HG03175 (cell line): ENCODE results near the gene NKPD1.
"Not testable (repeated sequence)": the region's sequence is repeated elsewhere in the genome, so short reads cannot be mapped to it uniquely, and the experiment has no call there.

Source experiments
- ATAC-seq: cut with Tn5 transposase; IDR thresholded peaks from one replicate; pipeline ENCODE4 v1.9.1; 2021; ENCODE audit warnings: mild to moderate bottlenecking, moderate library complexity; ENCODE audit not compliant: unreplicated experiment

NKPD1 gene

DNA sequence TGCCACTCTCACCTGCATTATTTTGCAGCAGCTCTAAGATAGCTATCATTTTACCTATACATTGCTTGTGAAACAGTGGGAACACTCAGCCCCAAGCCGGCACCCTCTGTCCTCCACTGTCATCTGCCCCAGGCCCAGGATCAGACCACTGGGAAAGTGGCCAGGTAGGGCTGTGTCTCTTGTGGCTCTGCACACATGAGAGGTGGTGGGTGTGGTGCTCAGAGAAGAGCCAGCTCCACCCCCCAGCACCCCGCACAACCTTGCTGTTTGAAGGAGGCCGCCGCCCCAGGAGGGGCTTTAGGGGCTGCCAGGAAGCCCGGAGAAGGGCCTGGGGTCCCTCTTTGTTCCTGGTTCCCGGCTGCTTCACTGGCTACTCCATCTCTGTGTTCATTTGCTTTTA lies 41.2 kb downstream of the NKPD1 start:
- ATAC-seq: no peak

DNA sequence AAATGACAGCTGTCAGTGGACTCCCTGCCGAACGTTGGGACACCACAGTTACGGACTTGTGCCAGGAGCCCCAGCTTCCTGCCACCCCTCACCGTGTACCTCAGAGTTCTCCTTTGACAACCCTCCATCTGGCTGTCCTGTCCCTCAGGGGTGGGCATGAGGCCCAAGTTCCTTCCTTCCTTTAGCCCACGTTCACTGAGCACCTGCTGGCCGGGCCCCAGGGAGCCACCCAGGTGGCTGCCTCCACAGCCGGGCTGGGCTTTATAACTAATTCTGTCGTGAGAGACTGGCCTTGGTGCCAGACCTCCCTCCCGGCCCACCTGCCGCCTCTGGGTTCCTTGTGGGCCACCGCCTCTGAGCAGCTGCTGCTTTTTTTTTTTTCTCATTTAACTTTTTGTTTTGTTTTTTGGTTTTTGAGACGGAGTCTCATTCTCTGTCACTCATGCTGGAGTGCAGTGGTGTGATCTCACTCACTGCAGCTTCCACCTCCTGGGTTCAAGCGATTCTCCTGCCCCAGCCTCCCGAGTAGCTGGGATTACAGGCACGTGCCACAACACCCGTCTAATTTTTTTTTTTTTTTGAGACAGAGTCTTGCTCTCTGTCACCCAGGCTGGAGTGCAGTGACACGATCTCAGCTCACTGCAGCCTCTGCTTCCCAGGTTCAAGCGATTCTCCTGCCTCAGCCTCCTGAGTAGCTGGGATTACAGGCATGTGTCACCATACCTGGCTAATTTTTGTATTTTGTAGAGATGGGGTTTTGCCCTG lies 42.0 kb downstream of the NKPD1 start:
- ATAC-seq: not testable (repeated sequence)

GRCh38 chr19:45118106-45118505 lies 42.7 kb downstream of the NKPD1 start:
- ATAC-seq: no peak

GRCh38 chr19:45117671-45118070 lies 43.1 kb downstream of the NKPD1 start:
- no peak for ATAC-seq

DNA sequence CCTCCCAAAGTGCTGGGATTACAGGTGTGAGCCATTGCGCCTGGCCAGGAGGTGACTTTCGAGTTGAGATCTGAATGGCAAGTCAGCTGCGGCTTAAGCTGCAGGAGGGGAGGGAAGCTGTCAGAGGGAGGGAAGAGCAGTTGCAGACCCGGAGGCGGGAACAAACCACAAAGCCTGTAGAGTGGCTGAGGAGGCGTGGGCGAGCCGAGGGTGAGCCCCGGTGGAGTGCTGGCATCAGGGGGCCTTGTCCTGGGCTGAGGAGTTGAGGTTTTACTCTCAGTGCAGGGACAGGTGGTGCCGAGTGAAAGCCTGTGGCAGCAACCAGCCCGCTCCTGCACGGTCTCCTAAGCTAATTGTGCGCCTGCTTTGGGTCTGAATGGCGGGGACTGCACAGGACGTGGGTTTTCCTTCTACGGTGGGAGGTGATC lies 43.6 kb downstream of the NKPD1 start:
- ATAC-seq: no peak

DNA sequence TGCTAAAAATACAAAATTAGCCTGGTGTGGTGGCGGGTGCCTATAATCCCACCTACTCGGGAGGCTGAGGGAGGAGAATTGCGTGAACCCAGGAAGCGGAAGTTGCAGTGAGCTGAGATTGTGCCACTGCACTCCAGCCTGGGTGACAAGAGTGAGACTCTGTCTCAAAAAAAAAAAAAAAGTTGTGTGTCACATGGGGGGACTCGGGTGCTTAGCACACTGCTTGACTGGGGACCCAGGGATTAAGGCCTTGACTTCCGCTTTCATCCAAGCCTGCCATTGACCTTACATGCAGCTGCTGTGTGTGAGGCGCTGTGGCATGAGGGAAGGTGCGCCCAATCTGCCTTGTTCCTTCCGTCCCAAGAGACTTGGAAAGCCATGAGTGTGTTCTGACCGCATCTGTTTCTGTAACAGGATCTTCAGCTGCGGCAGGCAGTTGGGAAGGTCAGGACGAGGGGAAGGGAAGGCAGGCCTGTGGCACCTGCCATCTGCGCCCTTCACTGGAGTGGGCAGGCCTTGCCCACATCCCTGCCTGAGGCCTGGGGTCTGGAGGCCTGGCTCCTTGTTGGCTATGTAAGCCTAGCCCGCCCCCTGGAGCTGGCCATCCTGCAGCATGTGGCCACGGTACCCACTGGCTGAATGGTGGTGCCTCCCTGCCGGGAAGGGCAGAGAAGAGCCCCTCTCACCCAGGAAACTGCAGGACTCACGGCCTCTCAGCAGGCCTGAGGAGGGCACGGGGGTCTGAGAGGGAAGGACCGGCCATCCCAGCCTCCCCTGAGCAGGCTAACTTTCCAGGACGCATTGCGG lies 44.8 kb downstream of the NKPD1 start:
- no peak for ATAC-seq

- no peak for ATAC-seq
Observed at GRCh38 chr19:45114116-45114515, 46.7 kb downstream of the NKPD1 start.

DNA sequence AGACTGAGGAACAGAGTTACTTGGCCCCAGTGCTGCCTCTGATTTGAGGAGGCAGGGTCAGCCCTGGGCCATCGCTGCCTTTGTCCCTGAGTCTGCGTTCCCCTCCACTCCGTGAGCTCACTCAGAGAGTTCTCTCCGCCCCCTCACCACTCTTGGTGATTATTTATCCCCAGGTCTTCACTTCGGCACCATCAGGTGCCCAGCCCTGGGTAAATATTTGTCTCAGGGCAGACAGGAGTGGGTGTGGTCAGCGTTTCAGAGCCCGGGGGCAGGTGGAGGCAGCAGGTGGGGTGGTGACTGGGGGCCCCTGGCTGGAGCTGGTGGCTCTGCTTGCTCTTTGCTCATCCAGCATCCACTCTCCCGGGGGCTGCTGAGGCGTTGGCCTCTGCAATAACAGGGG lies 47.2 kb downstream of the NKPD1 start:
- ATAC-seq: no peak

DNA sequence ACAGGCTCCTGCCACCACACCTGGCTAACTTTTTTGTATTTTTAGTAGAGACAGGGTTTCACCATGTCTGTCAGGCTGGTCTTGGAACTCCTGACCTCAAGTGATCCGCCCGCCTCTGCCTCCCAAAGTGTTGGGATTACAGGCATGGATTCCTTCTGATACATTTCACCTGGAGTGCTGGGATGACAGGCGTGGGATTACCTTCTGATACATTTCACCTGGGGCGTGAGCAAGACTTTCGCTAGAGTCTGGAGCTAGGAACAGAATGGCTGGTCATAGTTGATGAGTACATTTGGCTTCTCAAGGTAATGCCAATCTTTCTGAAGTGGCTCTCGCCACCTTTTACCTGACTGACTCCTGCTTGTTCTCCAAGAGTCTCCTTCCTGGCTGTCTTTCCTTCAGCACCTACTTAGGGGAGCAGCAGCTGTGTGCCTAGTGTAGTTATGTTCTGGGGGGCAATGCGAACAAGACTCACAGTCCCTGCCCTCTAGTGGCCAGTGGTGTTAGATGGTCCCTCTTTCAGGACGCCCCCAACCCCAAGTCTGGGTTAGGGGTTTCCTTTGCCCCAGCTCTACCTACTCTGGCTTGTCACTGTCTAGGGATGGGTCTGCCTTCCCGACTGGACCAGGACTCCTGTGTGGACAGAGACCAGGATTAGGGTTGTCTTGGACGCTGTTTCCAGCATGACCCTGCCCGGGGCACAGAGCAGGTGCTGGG lies 48.5 kb downstream of the NKPD1 start:
- no peak for ATAC-seq
